ENCODE data around the gene MYH13. TPM values are rescaled to one million over a fixed set of nuclear protein-coding genes. Genes with fewer than 3 reads are reported as not detected.

Gene MYH13
- total and polyA plus RNA-seq, 12 donors = not detected

DNA sequence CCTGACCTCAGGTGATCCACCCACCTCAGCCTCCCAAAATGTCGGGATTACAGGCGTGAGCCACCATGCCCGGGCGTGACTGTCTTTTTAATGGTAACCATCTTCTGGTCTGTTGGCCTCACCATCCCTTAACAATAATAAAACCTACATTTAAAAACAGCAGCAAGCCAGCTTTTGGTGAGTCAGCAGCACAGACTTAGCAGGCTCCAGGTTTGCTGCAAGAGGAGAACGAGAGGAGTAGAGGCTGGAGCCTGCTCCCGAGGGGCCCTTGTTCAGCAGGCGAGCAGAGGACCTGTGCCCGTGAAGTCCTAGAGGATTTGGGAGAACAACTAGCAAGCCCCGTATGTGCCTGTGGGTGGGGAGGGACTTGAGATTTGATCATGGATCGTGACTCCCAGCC is 35.7 kb downstream of the MYH13 start:
- H3K4me3 ChIP-seq = no peak overlapping the region
- no peaks in the 10 kb centered on the region for H3K4me1 ChIP-seq
- WGBS, 2 donors = 70 to 79% methylated on average over 10 of the region's 10 CpGs
- TF ChIP-seq, protein P1, sequence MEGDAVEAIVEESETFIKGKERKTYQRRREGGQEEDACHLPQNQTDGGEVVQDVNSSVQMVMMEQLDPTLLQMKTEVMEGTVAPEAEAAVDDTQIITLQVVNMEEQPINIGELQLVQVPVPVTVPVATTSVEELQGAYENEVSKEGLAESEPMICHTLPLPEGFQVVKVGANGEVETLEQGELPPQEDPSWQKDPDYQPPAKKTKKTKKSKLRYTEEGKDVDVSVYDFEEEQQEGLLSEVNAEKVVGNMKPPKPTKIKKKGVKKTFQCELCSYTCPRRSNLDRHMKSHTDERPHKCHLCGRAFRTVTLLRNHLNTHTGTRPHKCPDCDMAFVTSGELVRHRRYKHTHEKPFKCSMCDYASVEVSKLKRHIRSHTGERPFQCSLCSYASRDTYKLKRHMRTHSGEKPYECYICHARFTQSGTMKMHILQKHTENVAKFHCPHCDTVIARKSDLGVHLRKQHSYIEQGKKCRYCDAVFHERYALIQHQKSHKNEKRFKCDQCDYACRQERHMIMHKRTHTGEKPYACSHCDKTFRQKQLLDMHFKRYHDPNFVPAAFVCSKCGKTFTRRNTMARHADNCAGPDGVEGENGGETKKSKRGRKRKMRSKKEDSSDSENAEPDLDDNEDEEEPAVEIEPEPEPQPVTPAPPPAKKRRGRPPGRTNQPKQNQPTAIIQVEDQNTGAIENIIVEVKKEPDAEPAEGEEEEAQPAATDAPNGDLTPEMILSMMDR (IDR thresholded peaks at IDR 0.05) = no peak
- no peak overlapping the region for H3K27ac ChIP-seq
- H3K27me3 ChIP-seq = no peaks in the 10 kb centered on the region
- ATAC-seq (no peak), DNase-seq (no peak)
- no peaks in the 10 kb centered on the region for H3K36me3 ChIP-seq
- no peaks in the 10 kb centered on the region for H3K9me3 ChIP-seq
- intact Hi-C loops (cut with DNase I) = loop anchor here in 1 of 10 donors (10.0 kb wide), 1 partner anchor 278 kb away; no protein-coding TSS in a partner anchor

DNA sequence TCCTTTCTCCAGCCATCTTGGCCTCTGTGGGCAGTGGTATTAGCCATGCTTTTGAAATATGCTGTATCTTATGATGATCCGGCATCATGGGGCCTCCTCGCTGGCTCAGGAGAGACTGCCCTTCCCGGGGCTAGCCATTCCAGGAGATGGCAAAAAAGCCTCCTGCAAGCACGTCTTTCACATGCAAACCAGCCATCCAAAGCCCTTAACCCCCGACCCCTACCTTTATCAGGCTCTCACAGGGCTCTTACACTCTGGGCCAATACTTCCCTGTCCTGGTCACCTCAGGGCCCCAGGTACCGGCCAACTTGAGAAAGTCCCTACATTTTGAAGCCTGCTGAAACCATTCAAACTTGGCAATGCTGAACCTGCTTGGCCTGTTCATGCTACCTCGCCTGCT is 36.4 kb downstream of the MYH13 start:
- H3K4me1 ChIP-seq = no peaks in the 10 kb centered on the region
- H3K4me3 ChIP-seq = no peak overlapping the region
- no peak for DNase-seq
- no peaks in the 10 kb centered on the region for H3K27me3 ChIP-seq
- WGBS, 2 donors = 77 to 78% methylated on average over 7 of the region's 7 CpGs
- no peak for ATAC-seq
- no peak overlapping the region for H3K27ac ChIP-seq
- intact Hi-C loops (cut with DNase I) = loop anchor here in 1 of 10 donors (10.0 kb wide), 1 partner anchor 278 kb away; no protein-coding TSS in a partner anchor
- no peaks in the 10 kb centered on the region for H3K36me3 ChIP-seq
- H3K9me3 ChIP-seq = no peaks in the 10 kb centered on the region
- TF ChIP-seq, protein P1 (IDR thresholded peaks at IDR 0.05) = no peak

DNA sequence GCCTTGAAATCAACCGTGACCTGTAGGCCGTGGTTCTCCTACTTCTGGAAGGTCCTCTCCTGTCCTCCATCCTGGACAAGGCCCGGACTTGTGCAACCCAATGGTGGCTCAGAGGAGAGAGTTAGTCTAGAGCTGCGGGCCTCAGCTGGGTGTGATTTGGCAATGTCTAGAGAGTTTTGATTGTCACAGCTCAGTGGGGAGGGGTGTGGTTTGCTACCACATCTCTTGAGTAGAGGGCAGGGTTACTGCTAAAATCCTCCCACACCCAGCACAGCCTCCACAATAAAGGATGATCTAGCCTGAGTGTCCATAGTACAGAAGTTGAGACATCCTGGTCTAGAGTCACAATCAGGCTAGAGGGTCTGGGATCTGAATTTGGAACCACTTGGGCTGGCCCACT is 40.3 kb downstream of the MYH13 start:
- H3K9me3 ChIP-seq = no peaks in the 10 kb centered on the region
- TF ChIP-seq, protein P1 (IDR thresholded peaks at IDR 0.05) = no peak
- peaks cover 0 to 10% (median 0%) of the 10 kb centered on the region in 7 donors for H3K27me3 ChIP-seq
- H3K4me1 ChIP-seq = no peaks in the 10 kb centered on the region
- no peaks in the 10 kb centered on the region for H3K36me3 ChIP-seq
- ATAC-seq (no peak), DNase-seq (no peak)
- H3K27ac ChIP-seq = no peak overlapping the region
- H3K4me3 ChIP-seq = no peak overlapping the region
- intact Hi-C loops (cut with DNase I) = loop anchor here in 2 of 10 donors (5.0 to 10.0 kb wide), 2 partner anchors 280 to 282 kb away; no protein-coding TSS in a partner anchor
- WGBS, 2 donors = 85 to 92% methylated on average over 4 of the region's 4 CpGs

DNA sequence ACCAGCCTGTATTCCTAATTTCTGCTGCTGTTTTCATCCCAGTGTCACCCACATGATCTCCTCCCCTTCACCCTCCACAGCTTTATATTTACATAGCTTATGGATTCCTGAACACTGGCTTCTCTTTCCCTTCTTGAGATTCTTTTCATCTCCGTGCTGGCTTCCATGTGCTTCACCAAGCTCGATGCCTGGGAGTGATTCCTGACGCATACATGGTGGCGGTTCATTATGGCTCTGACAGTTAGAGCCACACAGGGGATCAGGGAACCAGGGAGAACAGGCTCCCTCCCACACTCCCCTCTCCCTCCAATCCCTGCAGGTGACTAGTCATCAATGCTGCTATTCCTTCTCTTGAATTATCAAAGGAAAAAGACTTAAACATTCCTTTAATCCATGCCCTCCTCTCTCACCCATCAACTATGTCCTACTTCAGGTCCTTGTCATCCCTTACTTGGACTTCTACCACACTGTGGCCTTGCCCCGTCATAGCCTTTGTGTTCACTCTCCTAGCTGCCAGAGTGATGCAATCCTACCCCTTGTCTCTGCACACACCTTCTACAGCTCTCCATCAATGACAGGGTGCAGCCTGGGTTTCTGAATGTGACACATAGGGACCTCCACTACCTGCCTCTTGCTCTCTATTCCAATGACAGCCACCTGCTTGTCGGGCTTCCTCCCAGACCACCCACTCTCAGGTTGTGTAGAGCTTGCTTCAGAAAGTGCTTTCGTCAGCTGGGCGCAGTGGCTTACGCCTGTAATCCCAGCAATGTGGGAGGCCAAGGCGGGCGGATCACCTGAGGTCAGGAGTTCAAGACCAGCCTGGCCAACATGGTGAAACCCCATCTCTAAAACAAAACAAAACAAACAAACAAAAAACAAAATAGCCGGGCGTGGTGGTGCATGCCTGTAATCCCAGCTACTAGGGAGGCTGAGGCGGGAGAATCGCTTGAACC is 43.6 kb downstream of the MYH13 start:
- H3K9me3 ChIP-seq = no peaks in the 10 kb centered on the region
- no peak overlapping the region for H3K4me3 ChIP-seq
- H3K27me3 ChIP-seq = peaks cover 0 to 15% (median 4%) of the 10 kb centered on the region in 7 donors
- WGBS, 2 donors = 82 to 84% methylated on average over 15 of the region's 15 CpGs
- intact Hi-C loops (cut with DNase I) = loop anchor here in 5 of 10 donors (5.0 kb wide), 2 partner anchors 283 to 288 kb away; no protein-coding TSS in a partner anchor
- DNase-seq (no peak), ATAC-seq (no peak)
- no peak overlapping the region for H3K27ac ChIP-seq
- no peaks in the 10 kb centered on the region for H3K36me3 ChIP-seq
- H3K4me1 ChIP-seq = no peaks in the 10 kb centered on the region
- TF ChIP-seq, protein P1 (IDR thresholded peaks at IDR 0.05) = no peak
